ENCODE results near the gene MYO18A.

Gene MYO18A

DNA sequence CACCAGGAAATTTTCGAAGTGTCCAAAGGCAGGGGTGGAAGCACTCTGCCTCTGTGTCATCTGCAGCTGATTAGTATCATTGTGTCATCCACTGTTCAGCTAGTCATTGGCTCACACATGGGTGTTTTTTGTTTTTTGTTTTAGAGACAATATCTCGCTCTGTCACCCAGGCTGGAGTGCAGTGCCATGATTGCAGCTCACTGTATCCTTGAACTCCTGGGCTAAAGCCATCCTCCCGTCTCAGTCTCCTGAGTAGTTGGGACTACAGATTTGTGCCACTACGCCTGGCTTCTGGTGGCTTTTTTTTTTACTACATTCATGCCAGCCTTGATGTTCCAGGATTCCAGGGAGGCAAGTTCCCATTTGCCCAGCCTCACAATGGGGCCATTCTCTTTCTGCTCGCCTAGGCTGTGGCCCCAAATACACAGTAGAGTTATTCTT lies 32.5 kb upstream of the MYO18A start:
- POLR2A ChIA-PET, result no interaction called here
- no peak overlapping the region for H3K27ac ChIP-seq (ENCODE audit: extremely low read depth, low read depth, low read length)

More for the DNA sequence above, 32.5 kb upstream of the MYO18A start:
- no peaks in the 10 kb centered on the region for H3K9me3 ChIP-seq (ENCODE audit: control insufficient read depth, insufficient read depth, low read depth, low read length)
- no peak overlapping the region for H3K4me3 ChIP-seq (ENCODE audit: low read depth, low read length)
- CTCF ChIA-PET, result interaction anchor here (1.4 to 12.0 kb wide), 8 partner anchors 8 to 96 kb away, joined by 3 to 235 read pairs (median 6); partner anchors contain the start of gene MYO18A
- H3K36me3 ChIP-seq (ENCODE audit: control insufficient read depth in 2 of 2, insufficient read depth in 1 of 2, low read length in 2 of 2), result no peaks in the 10 kb centered on the region
- no peaks in the 10 kb centered on the region for H3K4me1 ChIP-seq (ENCODE audit: control insufficient read depth, insufficient read depth, low read length)
- TF ChIP-seq, protein P1, sequence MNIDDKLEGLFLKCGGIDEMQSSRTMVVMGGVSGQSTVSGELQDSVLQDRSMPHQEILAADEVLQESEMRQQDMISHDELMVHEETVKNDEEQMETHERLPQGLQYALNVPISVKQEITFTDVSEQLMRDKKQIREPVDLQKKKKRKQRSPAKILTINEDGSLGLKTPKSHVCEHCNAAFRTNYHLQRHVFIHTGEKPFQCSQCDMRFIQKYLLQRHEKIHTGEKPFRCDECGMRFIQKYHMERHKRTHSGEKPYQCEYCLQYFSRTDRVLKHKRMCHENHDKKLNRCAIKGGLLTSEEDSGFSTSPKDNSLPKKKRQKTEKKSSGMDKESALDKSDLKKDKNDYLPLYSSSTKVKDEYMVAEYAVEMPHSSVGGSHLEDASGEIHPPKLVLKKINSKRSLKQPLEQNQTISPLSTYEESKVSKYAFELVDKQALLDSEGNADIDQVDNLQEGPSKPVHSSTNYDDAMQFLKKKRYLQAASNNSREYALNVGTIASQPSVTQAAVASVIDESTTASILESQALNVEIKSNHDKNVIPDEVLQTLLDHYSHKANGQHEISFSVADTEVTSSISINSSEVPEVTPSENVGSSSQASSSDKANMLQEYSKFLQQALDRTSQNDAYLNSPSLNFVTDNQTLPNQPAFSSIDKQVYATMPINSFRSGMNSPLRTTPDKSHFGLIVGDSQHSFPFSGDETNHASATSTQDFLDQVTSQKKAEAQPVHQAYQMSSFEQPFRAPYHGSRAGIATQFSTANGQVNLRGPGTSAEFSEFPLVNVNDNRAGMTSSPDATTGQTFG (tag by site-specific recombination; IDR thresholded peaks at IDR 0.05; ENCODE audit: borderline replicate concordance), result no peak
- TF ChIP-seq SCRT1 (tag by site-specific recombination; IDR thresholded peaks at IDR 0.05; ENCODE audit: borderline replicate concordance) (no peak), ZNF2 (tag by site-specific recombination; IDR thresholded peaks at IDR 0.05) (no peak), ZNF146 (tag by site-specific recombination; IDR thresholded peaks at IDR 0.05) (no peak), ZNF621 (tag by site-specific recombination; IDR thresholded peaks at IDR 0.05) (no peak), GLI2 (tag by site-specific recombination; IDR thresholded peaks at IDR 0.05; ENCODE audit: borderline replicate concordance, low read depth) (no peak), SALL2 (tag by site-specific recombination; IDR thresholded peaks at IDR 0.05; ENCODE audit: borderline replicate concordance) (no peak), CTCF (tag by site-specific recombination; IDR thresholded peaks at IDR 0.05) (no peak), IKZF3 (tag by site-specific recombination; IDR thresholded peaks at IDR 0.05) (no peak), BCL6B (tag by site-specific recombination; IDR thresholded peaks at IDR 0.05) (no peak), KLF8 (tag by site-specific recombination; IDR thresholded peaks at IDR 0.05) (no peak)
- TF ChIP-seq, protein P2, sequence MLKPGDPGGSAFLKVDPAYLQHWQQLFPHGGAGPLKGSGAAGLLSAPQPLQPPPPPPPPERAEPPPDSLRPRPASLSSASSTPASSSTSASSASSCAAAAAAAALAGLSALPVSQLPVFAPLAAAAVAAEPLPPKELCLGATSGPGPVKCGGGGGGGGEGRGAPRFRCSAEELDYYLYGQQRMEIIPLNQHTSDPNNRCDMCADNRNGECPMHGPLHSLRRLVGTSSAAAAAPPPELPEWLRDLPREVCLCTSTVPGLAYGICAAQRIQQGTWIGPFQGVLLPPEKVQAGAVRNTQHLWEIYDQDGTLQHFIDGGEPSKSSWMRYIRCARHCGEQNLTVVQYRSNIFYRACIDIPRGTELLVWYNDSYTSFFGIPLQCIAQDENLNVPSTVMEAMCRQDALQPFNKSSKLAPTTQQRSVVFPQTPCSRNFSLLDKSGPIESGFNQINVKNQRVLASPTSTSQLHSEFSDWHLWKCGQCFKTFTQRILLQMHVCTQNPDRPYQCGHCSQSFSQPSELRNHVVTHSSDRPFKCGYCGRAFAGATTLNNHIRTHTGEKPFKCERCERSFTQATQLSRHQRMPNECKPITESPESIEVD (tag by site-specific recombination; IDR thresholded peaks at IDR 0.05), result no peak
- TF ChIP-seq, protein P3, sequence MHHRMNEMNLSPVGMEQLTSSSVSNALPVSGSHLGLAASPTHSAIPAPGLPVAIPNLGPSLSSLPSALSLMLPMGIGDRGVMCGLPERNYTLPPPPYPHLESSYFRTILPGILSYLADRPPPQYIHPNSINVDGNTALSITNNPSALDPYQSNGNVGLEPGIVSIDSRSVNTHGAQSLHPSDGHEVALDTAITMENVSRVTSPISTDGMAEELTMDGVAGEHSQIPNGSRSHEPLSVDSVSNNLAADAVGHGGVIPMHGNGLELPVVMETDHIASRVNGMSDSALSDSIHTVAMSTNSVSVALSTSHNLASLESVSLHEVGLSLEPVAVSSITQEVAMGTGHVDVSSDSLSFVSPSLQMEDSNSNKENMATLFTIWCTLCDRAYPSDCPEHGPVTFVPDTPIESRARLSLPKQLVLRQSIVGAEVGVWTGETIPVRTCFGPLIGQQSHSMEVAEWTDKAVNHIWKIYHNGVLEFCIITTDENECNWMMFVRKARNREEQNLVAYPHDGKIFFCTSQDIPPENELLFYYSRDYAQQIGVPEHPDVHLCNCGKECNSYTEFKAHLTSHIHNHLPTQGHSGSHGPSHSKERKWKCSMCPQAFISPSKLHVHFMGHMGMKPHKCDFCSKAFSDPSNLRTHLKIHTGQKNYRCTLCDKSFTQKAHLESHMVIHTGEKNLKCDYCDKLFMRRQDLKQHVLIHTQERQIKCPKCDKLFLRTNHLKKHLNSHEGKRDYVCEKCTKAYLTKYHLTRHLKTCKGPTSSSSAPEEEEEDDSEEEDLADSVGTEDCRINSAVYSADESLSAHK (tag by site-specific recombination; IDR thresholded peaks at IDR 0.05), result no peak

Measured in HEK293 (cell line).